Gastroesophageal sphincter (tissue), 3 donors: ENCODE results near the gene ZSWIM6.

Experiments
- POLR2A ChIP-seq, 2 donors: fragments of 450-650 bp; IDR thresholded peaks; one replicate each; pipeline ENCODE4 v1.6.1; 2017; ENCODE audit warnings: antibody characterized with exemption in 2 of 2, mild to moderate bottlenecking in 2 of 2, moderate library complexity in 1 of 2
- TF ChIP-seq, protein P1 (sequence below), 4 experiments: fragments of 200-600 bp in 2 of 4; fragments of 450-650 bp in 2 of 4; sonication (generic) in 1 of 4; IDR thresholded peaks; one replicate each; pipeline ENCODE4 v1.5.1; 2017 to 2019; ENCODE audit warnings: antibody characterized with exemption in 4 of 4, mild to moderate bottlenecking in 2 of 4, moderate library complexity in 2 of 4

- TF ChIP-seq POLR2A (IDR thresholded peaks at IDR 0.05), result no peak
- TF ChIP-seq, protein P1, sequence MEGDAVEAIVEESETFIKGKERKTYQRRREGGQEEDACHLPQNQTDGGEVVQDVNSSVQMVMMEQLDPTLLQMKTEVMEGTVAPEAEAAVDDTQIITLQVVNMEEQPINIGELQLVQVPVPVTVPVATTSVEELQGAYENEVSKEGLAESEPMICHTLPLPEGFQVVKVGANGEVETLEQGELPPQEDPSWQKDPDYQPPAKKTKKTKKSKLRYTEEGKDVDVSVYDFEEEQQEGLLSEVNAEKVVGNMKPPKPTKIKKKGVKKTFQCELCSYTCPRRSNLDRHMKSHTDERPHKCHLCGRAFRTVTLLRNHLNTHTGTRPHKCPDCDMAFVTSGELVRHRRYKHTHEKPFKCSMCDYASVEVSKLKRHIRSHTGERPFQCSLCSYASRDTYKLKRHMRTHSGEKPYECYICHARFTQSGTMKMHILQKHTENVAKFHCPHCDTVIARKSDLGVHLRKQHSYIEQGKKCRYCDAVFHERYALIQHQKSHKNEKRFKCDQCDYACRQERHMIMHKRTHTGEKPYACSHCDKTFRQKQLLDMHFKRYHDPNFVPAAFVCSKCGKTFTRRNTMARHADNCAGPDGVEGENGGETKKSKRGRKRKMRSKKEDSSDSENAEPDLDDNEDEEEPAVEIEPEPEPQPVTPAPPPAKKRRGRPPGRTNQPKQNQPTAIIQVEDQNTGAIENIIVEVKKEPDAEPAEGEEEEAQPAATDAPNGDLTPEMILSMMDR (IDR thresholded peaks at IDR 0.05), result no peak
Measured at GRCh38 chr5:61290791-61291210, 41.3 kb upstream of the ZSWIM6 start.
